ENCODE data around the gene ZBTB7C. TPM values are rescaled to one million over a fixed set of nuclear protein-coding genes. Genes with fewer than 3 reads are reported as not detected.

Gene ZBTB7C
- total and polyA plus RNA-seq, 2 of the 8 experiments (the other 6 are each of a cell fraction or from before 2014, with no cell fraction given), result 0.15 to 0.45 TPM

DNA sequence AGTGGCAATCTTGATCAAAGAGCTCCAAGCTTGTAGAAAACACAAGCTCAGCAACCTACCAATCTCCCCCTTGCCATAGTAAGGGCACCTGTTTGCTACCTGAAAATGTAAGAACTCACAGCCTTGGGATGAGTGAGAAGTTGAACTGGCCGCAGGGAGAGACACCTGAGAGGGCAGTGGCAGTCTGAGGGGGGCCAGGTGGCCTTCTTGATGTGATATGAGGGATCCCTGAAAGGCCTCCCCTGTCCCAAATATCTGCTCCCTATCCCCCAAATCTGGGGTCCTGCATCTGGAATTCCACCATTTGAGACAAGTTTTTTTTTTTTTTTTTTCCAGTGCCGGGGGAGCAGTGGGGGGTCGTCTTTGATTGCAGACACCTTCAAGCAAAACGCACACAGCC is 248.6 kb downstream of the ZBTB7C start (continued):
- TF ChIP-seq, protein P1, sequence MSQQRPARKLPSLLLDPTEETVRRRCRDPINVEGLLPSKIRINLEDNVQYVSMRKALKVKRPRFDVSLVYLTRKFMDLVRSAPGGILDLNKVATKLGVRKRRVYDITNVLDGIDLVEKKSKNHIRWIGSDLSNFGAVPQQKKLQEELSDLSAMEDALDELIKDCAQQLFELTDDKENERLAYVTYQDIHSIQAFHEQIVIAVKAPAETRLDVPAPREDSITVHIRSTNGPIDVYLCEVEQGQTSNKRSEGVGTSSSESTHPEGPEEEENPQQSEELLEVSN (IDR thresholded peaks at IDR 0.05), result no peak
- TF ChIP-seq POU5F1 (IDR thresholded peaks at IDR 0.05; ENCODE audit: low read depth, low read length), result no peak
- TF ChIP-seq, protein P2, sequence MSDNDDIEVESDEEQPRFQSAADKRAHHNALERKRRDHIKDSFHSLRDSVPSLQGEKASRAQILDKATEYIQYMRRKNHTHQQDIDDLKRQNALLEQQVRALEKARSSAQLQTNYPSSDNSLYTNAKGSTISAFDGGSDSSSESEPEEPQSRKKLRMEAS (IDR thresholded peaks at IDR 0.05), result no peak
- TF ChIP-seq JUND (IDR thresholded peaks at IDR 0.05; ENCODE audit: low read length), result no peak
- no peak for TF ChIP-seq SP4 (IDR thresholded peaks at IDR 0.05; ENCODE audit: low read length)
- no peak for TF ChIP-seq HDAC6 (IDR thresholded peaks at IDR 0.05; ENCODE audit: low read depth, low read length)
- TF ChIP-seq SP2 (IDR thresholded peaks at IDR 0.05; ENCODE audit: low read length), result no peak
- TF ChIP-seq CEBPB (IDR thresholded peaks at IDR 0.05; ENCODE audit: low read depth, low read length), result no peak
